Bronchial epithelial cell (primary cell): ENCODE data around the gene GTPBP8. TPM values are rescaled to one million over a fixed set of nuclear protein-coding genes. Genes with fewer than 3 reads are reported as not detected.

Source experiments
- DNase-seq: peaks from one replicate; pipeline ENCODE4 v3.0.0-alpha.2; 2010; ENCODE audit warnings: low read depth
- FAIRE-seq: peaks from 2 replicates; lab custom pipeline; 2011; peaks lifted over from hg19 to GRCh38; lab: Jason Lieb, UNC
- H3K27me3 ChIP-seq: 2 replicates; pipeline ENCODE4 v1.5.1; 2011; ENCODE audit warnings: low read length; ENCODE audit not compliant: control insufficient read depth, insufficient read depth
- H3K36me3 ChIP-seq: 2 replicates; pipeline ENCODE4 v1.5.1; 2011; ENCODE audit warnings: low read length; ENCODE audit not compliant: control insufficient read depth, insufficient read depth
- H3K4me3 ChIP-seq: 2 replicates; pipeline ENCODE4 v1.5.1; 2011; ENCODE audit warnings: mild to moderate bottlenecking, low read depth, low read length, control low read depth
- total RNA-seq: library from RNA; depleted of rRNA; stranded (reverse); fragments of >200 nt; gene quantifications from 2 replicates; pipeline ENCODE4 v1.2.1, GENCODE V29; 2014
- TF ChIP-seq, protein P1 (sequence below): IDR thresholded peaks from 2 replicates; pipeline ENCODE4 v1.5.1; 2011; ENCODE audit warnings: mild to moderate bottlenecking, moderate library complexity, low read length, control low read depth, inconsistent platforms; ENCODE audit not compliant: insufficient read depth, severe bottlenecking

GTPBP8 gene
- total RNA-seq, 1 donor from 2014 or later, result 18.4 TPM

DNA sequence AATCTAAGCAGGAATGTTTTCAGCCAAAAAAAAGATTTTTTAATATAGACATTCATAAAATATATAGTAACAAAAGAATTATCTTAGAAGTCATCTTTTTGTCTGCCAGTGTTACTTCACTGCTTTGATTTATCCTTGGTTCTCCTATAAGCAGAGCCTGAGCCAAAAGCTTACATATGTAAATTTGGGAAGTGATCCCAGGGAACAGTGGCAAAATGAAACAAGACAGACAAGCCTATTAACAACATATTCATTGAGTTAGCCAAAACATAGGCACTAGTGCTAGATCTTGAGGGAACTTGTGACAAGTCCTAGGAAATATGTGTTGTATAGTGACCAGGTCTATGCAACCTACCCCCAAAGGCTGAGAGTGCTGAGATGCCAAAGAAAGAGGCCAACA lies 11.3 kb downstream of the GTPBP8 start:
- FAIRE-seq, result no peak
- no peak for DNase-seq
- Histone ChIP-seq H3K4me3 (no peak overlapping the region), H3K27me3 (no peaks in the 10 kb centered on the region), H3K36me3 (peaks cover 1% of the 10 kb centered on the region)
- TF ChIP-seq, protein P1, sequence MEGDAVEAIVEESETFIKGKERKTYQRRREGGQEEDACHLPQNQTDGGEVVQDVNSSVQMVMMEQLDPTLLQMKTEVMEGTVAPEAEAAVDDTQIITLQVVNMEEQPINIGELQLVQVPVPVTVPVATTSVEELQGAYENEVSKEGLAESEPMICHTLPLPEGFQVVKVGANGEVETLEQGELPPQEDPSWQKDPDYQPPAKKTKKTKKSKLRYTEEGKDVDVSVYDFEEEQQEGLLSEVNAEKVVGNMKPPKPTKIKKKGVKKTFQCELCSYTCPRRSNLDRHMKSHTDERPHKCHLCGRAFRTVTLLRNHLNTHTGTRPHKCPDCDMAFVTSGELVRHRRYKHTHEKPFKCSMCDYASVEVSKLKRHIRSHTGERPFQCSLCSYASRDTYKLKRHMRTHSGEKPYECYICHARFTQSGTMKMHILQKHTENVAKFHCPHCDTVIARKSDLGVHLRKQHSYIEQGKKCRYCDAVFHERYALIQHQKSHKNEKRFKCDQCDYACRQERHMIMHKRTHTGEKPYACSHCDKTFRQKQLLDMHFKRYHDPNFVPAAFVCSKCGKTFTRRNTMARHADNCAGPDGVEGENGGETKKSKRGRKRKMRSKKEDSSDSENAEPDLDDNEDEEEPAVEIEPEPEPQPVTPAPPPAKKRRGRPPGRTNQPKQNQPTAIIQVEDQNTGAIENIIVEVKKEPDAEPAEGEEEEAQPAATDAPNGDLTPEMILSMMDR, result no peak

DNA sequence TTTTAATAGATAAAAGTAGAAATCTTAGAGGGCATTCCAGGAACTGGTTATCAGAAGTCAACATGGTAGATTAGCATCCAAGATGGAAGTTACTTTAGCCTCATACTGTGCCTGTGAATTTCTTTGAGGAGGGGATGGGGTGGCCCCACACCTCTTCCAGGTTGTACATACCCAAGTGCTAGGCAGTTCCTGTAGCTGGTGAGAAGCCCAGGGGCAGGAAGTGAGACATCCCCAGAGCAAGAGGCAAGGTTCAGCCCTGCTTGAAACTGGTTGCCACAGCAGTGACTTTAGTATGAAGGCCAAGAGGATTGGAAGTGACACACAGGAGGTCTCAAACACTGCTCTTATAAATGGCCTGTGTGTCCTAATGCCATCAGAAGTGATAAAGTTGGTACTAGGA lies 11.9 kb downstream of the GTPBP8 start:
- FAIRE-seq, result no peak
- TF ChIP-seq, protein P1, result no peak
- no peaks in the 10 kb centered on the region for H3K27me3 ChIP-seq
- no peak overlapping the region for H3K4me3 ChIP-seq
- H3K36me3 ChIP-seq, result peaks cover 3% of the 10 kb centered on the region
- no peak for DNase-seq

DNA sequence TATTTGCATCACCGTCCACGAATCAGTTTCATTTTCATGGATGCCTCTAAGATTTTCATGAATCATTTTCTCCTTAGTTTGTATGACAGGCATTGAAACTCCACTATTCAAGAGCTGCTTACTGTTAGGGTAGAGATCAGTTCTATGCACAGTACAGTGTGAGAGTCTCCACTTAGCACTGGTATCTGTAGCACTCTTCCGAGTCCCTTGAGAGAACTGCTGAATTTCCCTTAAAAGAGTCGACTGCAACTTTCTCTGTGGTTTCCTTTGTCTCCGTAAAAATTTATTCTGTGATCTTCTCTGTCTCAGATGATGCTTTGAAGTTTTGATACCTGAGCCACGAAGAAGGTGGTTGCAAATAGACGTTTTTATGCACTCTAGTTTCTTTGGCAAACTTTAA lies 14.8 kb downstream of the GTPBP8 start:
- peaks cover 3% of the 10 kb centered on the region for H3K36me3 ChIP-seq
- DNase-seq (no peak), FAIRE-seq (no peak)

DNA sequence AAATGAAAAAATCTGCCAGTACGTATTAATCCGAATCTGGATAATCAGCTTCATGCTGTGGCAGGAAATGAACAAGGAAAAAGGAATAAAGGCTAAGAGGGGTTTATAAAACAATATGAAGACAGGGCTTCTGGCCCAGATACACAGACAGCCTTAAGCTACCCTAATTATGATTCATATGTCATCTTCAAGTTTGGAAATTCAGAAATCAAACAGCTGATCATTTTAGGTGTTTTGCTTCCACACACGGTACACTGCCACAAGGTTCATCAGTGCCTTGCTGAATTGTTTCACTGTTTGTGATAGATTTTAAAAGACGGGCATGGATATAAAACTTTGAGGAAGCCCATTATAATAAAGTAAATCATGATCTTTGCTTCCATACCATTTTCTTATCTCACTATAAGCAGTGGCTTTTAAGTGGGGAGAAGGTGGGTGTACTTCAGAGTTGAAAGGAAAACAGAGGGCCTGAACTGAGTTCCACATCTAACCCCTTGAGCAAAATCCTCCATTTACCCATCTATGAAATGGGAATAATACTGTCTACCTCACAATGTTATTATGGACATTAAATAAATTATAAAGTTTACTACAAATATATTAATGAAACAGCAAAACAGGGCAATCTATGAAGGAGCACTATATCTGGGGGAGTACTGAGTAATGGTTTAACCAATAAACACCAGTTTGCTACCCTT lies 15.7 kb downstream of the GTPBP8 start:
- Histone ChIP-seq H3K36me3 (peaks cover 3% of the 10 kb centered on the region), H3K27me3 (no peaks in the 10 kb centered on the region), H3K4me3 (no peak overlapping the region)
- FAIRE-seq (no peak), DNase-seq (no peak)
- TF ChIP-seq, protein P1, result no peak

More for the DNA sequence above, 14.8 kb downstream of the GTPBP8 start:
- Histone ChIP-seq H3K27me3 (no peaks in the 10 kb centered on the region), H3K4me3 (no peak overlapping the region)
- TF ChIP-seq, protein P1, result no peak

DNA sequence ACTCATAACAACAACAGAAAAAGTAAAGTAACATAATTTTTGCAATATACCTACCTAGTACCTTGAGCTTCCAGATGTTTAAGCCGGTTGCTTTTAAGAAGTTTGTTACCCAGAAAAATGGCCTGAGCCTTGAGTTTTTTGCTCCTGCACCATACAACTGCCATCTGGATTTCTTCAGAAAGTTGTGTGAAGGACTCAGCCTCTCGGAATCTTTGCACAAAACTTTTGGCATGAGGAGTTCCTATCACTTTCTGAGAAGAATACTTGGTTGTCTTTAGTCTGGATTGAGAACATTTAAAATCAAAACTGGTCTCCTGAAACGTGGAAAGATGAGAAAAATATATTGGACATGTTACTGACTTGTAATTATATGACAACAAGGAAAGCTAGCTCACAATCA lies 17.3 kb downstream of the GTPBP8 start:
- DNase-seq (no peak), FAIRE-seq (no peak)
- TF ChIP-seq, protein P1, result no peak
- Histone ChIP-seq H3K36me3 (peaks cover 4% of the 10 kb centered on the region), H3K4me3 (no peak overlapping the region), H3K27me3 (no peaks in the 10 kb centered on the region)

DNA sequence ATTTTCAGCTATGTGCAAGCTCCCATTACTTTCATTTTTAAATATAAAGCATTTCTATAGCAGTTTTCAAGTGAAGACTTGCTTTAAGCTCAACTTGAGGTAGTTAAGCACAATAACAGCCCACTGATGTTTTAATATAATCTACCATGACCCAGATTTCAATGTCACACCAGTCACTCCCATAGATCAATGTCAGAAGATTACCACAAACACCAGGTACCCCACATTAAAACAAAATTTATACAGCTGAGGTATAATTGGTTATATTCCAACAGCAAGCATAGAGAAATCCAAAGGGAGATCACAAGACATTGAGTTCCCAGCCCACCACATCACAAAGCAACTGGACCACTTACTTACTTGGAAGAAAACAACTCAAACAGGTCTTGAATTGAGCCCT lies 22.8 kb downstream of the GTPBP8 start:
- TF ChIP-seq, protein P1, result no peak
- Histone ChIP-seq H3K27me3 (no peaks in the 10 kb centered on the region), H3K4me3 (no peak overlapping the region), H3K36me3 (peaks cover 7% of the 10 kb centered on the region)
- DNase-seq (no peak), FAIRE-seq (no peak)
